Coronary artery (tissue), 2 donors: ENCODE results near the gene NPNT.
A peak's percentile ranks its signal among the peaks of the same experiment; 100 is the strongest.

Experiments
- DNase-seq: peaks from one replicate; pipeline ENCODE4 v3.0.0-alpha.2; 2017; ENCODE audit warnings: low spot score
- H3K27ac ChIP-seq, 2 donors: fragments of 200-600 bp; sonication (generic); one replicate each; pipeline ENCODE4 v1.5.1; 2016 to 2019
- H3K4me3 ChIP-seq: fragments of 200-600 bp; sonication (generic); 2 replicates; pipeline ENCODE4 v1.5.1; 2016; ENCODE audit warnings: mild to moderate bottlenecking, moderate library complexity
- TF ChIP-seq, protein P1 (sequence below): fragments of 200-600 bp; sonication (generic); IDR thresholded peaks from one replicate; pipeline ENCODE4 v1.5.1; 2019; ENCODE audit warnings: antibody characterized with exemption

NPNT gene

DNA sequence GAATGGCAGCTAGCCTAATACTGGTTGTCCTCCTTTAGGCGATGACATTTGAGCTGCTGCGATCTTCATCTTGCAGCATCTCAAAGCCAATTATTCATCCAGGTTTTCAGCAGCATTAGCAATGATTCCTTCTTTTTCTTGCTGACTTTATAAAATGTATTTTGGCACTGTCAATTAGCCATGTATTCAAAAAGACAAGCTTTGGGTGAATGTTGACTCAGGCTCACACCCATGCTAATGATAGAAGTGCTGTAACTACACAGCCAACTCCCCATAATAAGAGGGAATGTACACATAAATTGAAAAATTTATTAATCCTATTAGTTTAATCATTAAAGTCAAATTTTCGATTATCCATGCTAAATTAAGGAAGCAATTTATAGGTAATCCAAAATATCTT, 24.3 kb upstream of the NPNT start:
- TF ChIP-seq, protein P1, sequence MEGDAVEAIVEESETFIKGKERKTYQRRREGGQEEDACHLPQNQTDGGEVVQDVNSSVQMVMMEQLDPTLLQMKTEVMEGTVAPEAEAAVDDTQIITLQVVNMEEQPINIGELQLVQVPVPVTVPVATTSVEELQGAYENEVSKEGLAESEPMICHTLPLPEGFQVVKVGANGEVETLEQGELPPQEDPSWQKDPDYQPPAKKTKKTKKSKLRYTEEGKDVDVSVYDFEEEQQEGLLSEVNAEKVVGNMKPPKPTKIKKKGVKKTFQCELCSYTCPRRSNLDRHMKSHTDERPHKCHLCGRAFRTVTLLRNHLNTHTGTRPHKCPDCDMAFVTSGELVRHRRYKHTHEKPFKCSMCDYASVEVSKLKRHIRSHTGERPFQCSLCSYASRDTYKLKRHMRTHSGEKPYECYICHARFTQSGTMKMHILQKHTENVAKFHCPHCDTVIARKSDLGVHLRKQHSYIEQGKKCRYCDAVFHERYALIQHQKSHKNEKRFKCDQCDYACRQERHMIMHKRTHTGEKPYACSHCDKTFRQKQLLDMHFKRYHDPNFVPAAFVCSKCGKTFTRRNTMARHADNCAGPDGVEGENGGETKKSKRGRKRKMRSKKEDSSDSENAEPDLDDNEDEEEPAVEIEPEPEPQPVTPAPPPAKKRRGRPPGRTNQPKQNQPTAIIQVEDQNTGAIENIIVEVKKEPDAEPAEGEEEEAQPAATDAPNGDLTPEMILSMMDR, result no peak
- Histone ChIP-seq H3K4me3 (no peak overlapping the region), H3K27ac (no peak overlapping the region)
- DNase-seq, result no peak

DNA sequence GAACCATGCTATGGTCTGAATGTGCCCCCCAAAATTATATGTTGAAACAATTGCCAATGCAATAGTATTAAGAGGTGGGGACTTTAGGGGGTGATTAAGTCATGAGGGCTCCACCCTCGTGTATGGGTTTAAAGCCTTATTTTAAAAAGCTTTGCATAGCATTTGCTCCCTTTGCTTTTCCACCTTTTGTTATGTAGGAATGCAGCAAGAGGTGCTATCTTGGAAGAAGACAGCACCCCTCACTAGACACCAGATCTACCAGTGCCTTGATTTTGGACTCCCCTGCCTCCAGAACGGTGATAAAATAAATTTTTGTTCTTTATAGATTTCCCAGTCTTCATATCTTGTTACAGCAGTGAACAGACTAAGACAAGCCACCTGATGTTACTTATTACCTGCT, 23.3 kb upstream of the NPNT start:
- TF ChIP-seq, protein P1, result no peak
- DNase-seq, result no peak
- no peak overlapping the region for H3K4me3 ChIP-seq

DNA sequence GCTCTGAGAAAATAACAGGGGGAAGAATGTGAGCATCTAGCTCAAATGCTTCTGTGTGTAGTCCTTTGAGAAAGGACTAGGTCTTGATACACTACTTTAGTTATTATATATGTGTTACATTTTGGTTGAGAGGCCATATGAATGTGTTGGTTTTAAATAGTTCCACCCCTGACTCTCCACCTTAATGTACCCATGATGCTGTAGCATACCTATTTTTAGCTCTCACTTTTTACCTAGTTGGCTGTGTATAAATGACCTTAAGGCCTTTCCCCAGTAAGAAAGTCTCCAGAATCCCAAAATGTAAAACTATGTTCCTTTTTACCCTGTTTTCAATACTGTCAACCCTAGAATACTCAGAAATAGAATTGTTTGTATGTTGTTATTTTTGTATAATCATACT, 20.0 kb upstream of the NPNT start:
- no peak overlapping the region for H3K4me3 ChIP-seq
- TF ChIP-seq, protein P1, result no peak
- no peak overlapping the region for H3K27ac ChIP-seq
- no peak for DNase-seq

More for the DNA sequence above, 23.3 kb upstream of the NPNT start:
- H3K27ac ChIP-seq, result no peak overlapping the region

DNA sequence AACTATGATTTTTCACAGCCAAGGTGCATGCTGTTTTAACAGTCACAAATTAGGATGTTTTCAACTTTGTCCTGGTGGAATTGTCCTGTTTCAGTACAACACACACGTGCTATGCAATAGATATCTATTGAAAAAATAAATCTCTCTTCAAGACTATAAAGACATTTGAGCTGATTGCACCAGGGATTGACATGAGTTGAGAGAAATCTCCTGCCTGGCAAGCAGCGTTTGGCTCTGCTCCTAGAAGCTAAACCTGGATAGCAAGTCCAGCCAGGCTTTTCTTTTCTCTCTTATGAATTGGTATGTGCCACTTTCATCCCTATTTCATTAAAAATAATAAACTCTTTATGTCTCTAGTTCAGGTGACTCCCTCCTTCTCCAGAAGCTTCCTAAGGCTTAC, 16.6 kb upstream of the NPNT start:
- TF ChIP-seq, protein P1, result no peak
- no peak for DNase-seq
- H3K4me3 ChIP-seq, result no peak overlapping the region
- H3K27ac ChIP-seq, result no peak overlapping the region

DNA sequence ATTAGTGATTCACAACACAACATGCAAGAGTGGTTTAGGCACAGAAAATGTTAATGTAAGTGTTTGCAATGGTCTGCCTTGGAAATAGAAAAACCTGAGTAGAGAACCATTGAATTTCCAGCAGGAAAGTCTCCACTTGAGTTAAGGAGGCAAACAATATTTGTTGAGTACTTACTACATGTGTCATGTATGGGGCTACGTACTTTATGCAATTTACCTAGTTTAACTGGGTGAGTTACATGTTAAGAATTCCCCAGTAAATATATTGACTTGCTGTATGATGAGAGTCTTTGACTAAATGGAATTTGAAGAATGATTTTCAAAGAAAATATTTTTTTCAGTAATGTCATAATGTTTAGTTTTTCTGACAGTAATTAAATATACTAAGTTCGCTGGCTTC, 7.8 kb upstream of the NPNT start:
- Histone ChIP-seq H3K4me3 (no peak overlapping the region), H3K27ac (no peak overlapping the region)
- TF ChIP-seq, protein P1, result no peak
- DNase-seq, result no peak

DNA sequence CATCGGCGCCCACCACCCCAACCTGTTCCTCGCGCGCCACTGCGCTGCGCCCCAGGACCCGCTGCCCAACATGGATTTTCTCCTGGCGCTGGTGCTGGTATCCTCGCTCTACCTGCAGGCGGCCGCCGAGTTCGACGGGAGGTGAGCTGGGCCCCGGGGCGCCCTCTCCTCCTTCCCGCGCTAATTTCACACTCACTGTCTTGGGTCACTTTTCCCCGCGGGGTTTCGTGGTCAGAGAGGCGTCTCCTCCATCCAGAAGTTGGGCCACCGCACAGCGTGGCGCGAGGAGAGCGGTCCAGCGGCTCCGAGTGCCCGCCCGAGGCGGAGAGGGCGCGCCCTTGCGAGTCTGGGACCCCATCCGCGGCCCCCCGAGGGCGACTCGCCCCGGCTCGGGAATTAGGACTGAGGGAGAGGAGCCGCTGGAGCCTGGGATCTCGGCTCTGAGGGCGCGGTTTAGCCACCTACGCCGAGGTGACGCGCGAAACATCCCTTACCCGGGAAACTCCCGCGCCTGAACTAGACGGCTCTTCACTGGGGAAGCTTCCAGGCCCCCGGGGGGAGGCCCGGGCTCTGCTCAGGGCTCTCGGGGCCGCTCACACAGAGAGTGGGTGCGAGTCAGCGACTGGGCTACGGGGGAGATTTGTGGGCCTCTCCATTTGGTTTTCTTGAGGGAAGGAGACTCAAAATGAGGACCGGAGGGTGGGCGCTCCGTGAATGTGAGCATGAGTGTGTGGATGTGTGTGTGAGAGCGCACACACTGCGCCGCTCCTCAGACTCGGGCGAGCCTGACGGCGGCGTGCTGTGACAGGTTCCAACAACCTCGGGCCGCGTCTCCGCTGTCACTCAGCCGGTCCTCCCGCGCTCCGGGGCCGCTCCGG, 551 bp downstream of the NPNT start:
- peak overlapping the region; percentile 83 for H3K4me3 ChIP-seq
- TF ChIP-seq, protein P1, result no peak
- DNase-seq, result peak; percentile 76
- H3K27ac ChIP-seq, result peak overlapping the region; percentile 82 to 87

DNA sequence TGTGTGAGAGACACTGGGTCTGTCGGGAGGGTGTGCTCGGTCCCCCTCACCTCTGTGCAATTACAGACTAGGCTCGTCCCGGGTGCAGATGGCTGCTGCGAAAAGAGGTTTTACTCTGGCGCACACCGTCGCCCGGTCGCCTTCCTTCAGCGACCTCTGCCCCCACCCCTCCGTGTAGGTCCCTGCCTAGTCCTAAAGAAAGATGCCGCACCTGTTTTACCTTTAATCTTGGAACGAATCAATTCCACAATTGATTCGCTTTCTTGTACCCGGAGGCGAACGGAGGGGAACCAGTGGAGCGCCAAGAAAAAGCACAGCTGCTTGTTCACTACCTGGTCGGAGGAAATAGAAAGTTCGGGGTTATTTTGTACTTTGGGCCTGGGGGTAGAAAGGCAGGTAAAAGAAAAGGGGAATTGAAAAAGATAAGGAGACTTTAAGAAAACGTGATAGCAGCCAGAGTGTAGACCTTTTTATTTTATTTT, 1.2 kb downstream of the NPNT start:
- H3K27ac ChIP-seq, result peak overlapping the region; percentile 82 to 87
- no peak for DNase-seq
- TF ChIP-seq, protein P1, result no peak
- peak overlapping the region; percentile 83 for H3K4me3 ChIP-seq
